ENCODE results near the gene DCAF4. TPM values are rescaled to one million over a fixed set of nuclear protein-coding genes. Genes with fewer than 3 reads are reported as not detected.

Gene DCAF4
- total and polyA plus RNA-seq, 3 donors from 2014 or later, result 19.2 to 38.0 (median 35.6) TPM

- no peaks in the 10 kb centered on the region for H3K9me3 ChIP-seq
- H3K27ac ChIP-seq, result no peak overlapping the region
- intact Hi-C loops (cut with DNase I; ENCODE audit: low total_unique reads), result no loop called here
- 60 to 61% methylated on average over 3 of the region's 3 CpGs for WGBS, 2 donors
- TF ChIP-seq CTCF (IDR thresholded peaks at IDR 0.05) (no peak), POLR2A (IDR thresholded peaks at IDR 0.05) (no peak)
- H3K27me3 ChIP-seq, result no peaks in the 10 kb centered on the region
- H3K36me3 ChIP-seq (ENCODE audit: low read depth, missing control alignments), result no peaks in the 10 kb centered on the region
- DNase-seq, result no peak
- H3K4me3 ChIP-seq, result no peak overlapping the region
- no peaks in the 10 kb centered on the region for H3K4me1 ChIP-seq
These were observed 60.0 kb downstream of the DCAF4 start for GRCh38 chr14:72986214-72986613.

- Histone ChIP-seq H3K27ac (no peak overlapping the region), H3K4me3 (no peak overlapping the region), H3K36me3 (ENCODE audit: low read depth, missing control alignments) (no peaks in the 10 kb centered on the region), H3K27me3 (no peaks in the 10 kb centered on the region), H3K9me3 (no peaks in the 10 kb centered on the region), H3K4me1 (no peaks in the 10 kb centered on the region)
- 88% methylated on average over 2 of the region's 2 CpGs for WGBS, 2 donors
- intact Hi-C loops (cut with DNase I; ENCODE audit: low total_unique reads), result no loop called here
- TF ChIP-seq POLR2A (IDR thresholded peaks at IDR 0.05) (no peak), CTCF (IDR thresholded peaks at IDR 0.05) (no peak)
- no peak for DNase-seq
These were observed 60.6 kb downstream of the DCAF4 start for GRCh38 chr14:72986857-72987256.

DNA sequence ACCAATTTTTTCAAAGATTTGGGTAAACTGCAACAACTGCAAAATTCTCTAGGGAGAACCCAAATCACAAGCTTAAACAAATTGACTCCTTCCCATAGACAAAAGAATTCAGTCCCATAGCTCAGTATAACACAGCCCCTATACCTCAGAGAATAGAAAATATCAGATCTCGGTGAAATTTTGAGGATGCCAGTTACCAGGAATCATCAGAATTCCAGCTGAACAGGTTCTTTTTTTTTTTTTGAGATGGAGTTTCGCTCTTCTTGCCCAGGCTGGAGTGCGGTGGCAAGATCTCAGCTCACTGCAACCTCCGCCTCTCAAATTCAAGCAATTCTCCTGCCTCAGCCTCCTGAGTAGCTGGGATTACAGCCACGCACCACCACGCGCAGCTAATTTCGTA, 63.9 kb downstream of the DCAF4 start:
- Histone ChIP-seq H3K27ac (no peak overlapping the region), H3K4me3 (no peak overlapping the region), H3K27me3 (no peaks in the 10 kb centered on the region), H3K36me3 (ENCODE audit: low read depth, missing control alignments) (no peaks in the 10 kb centered on the region), H3K4me1 (no peaks in the 10 kb centered on the region), H3K9me3 (no peaks in the 10 kb centered on the region)
- WGBS, 2 donors, result 87 to 98% methylated on average over 8 of the region's 8 CpGs
- DNase-seq, result no peak
- intact Hi-C loops (cut with DNase I; ENCODE audit: low total_unique reads), result no loop called here
- TF ChIP-seq POLR2A (IDR thresholded peaks at IDR 0.05) (no peak), CTCF (IDR thresholded peaks at IDR 0.05) (no peak)

DNA sequence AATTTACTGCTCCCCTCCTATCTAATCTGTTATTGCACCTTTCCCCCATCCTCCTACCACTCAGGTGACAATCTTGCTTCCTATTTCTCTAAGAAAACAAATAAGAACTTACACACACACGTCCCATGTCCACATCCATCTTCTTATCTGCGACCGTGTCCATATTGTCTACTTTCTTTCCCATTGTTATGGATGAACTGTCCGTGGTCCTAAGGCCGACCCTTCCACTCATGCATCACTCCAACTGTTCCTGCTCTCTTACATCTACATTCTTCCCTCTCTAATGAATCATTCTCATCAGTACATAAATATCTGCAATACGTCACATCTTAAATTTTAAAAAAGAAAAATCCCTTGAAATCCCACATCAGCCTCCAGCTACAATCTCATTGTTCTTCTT, 70.7 kb downstream of the DCAF4 start:
- no peak overlapping the region for H3K27ac ChIP-seq
- no peaks in the 10 kb centered on the region for H3K36me3 ChIP-seq (ENCODE audit: low read depth, missing control alignments)
- WGBS, 2 donors, result 89% methylated on average over 6 of the region's 6 CpGs
- intact Hi-C loops (cut with DNase I; ENCODE audit: low total_unique reads), result no loop called here
- TF ChIP-seq CTCF (IDR thresholded peaks at IDR 0.05) (no peak), POLR2A (IDR thresholded peaks at IDR 0.05) (no peak)
- H3K4me1 ChIP-seq, result no peaks in the 10 kb centered on the region
- no peaks in the 10 kb centered on the region for H3K9me3 ChIP-seq
- H3K4me3 ChIP-seq, result no peak overlapping the region
- DNase-seq, result no peak
- no peaks in the 10 kb centered on the region for H3K27me3 ChIP-seq

- no peak overlapping the region for H3K27ac ChIP-seq
These were observed 72.1 kb downstream of the DCAF4 start for GRCh38 chr14:72998252-72998903.

More at GRCh38 chr14:72998252-72998903, 72.1 kb downstream of the DCAF4 start:
- no peaks in the 10 kb centered on the region for H3K9me3 ChIP-seq
- no peaks in the 10 kb centered on the region for H3K36me3 ChIP-seq (ENCODE audit: low read depth, missing control alignments)
- H3K4me1 ChIP-seq, result no peaks in the 10 kb centered on the region
- 89 to 96% methylated on average over 2 of the region's 2 CpGs for WGBS, 2 donors
- no peak for TF ChIP-seq CTCF (IDR thresholded peaks at IDR 0.05)
- TF ChIP-seq POLR2A (IDR thresholded peaks at IDR 0.05), result no peak
- intact Hi-C loops (cut with DNase I; ENCODE audit: low total_unique reads), result no loop called here
- no peaks in the 10 kb centered on the region for H3K27me3 ChIP-seq
- no peak for DNase-seq
- no peak overlapping the region for H3K4me3 ChIP-seq

Data from testis (tissue), 3 donors.